Liver (tissue), 3 donors: ENCODE results near the gene SRXN1.

Experiments
- ATF3 ChIP-seq: IDR thresholded peaks from 2 replicates; pipeline ENCODE4 v1.6.1; 2016; ENCODE audit warnings: antibody characterized with exemption
- CTCF ChIP-seq: fragments of 150-350 bp; IDR thresholded peaks from 2 replicates; pipeline ENCODE4 v1.5.1; 2017; ENCODE audit warnings: improper control_type of control experiment, low read depth, low read length; ENCODE audit not compliant: missing input control
- FOXA1 ChIP-seq: IDR thresholded peaks from 2 replicates; pipeline ENCODE4 v1.6.1; 2016; ENCODE audit warnings: antibody characterized with exemption
- GABPA ChIP-seq, 2 donors: IDR thresholded peaks in 1 of 2; conservative IDR thresholded peaks in 1 of 2; 2 replicates each; pipeline ENCODE4 v1.6.1; 2016; ENCODE audit warnings: antibody characterized with exemption in 2 of 2, mild to moderate bottlenecking in 1 of 2, moderate library complexity in 1 of 2
- HNF4A ChIP-seq, 2 donors: conservative IDR thresholded peaks; 2 replicates each; pipeline ENCODE4 v1.6.1; 2016; ENCODE audit warnings: antibody characterized with exemption in 2 of 2, mild to moderate bottlenecking in 2 of 2
- JUND ChIP-seq, 2 donors: IDR thresholded peaks; 2 replicates each; pipeline ENCODE4 v1.6.1; 2016; ENCODE audit warnings: antibody characterized with exemption in 2 of 2
- MAX ChIP-seq: IDR thresholded peaks from 2 replicates; pipeline ENCODE4 v1.6.1; 2016; ENCODE audit warnings: antibody characterized with exemption
- RAD21 ChIP-seq, 2 donors: IDR thresholded peaks; 2 replicates each; pipeline ENCODE4 v1.6.1; 2016; ENCODE audit warnings: antibody characterized with exemption in 2 of 2, mild to moderate bottlenecking in 2 of 2
- REST ChIP-seq: IDR thresholded peaks from 2 replicates; pipeline ENCODE4 v1.6.1; 2016; ENCODE audit warnings: antibody characterized with exemption, mild to moderate bottlenecking
- SP1 ChIP-seq: IDR thresholded peaks from 2 replicates; pipeline ENCODE4 v1.6.1; 2018; ENCODE audit warnings: antibody characterized with exemption, mild to moderate bottlenecking
- TAF1 ChIP-seq: conservative IDR thresholded peaks from 2 replicates; pipeline ENCODE4 v1.6.1; 2016; ENCODE audit warnings: antibody characterized with exemption, mild to moderate bottlenecking
- YY1 ChIP-seq: IDR thresholded peaks from 2 replicates; pipeline ENCODE4 v1.6.1; 2016; ENCODE audit warnings: antibody characterized with exemption, mild to moderate bottlenecking
- donor health status: healthy.
- donor health status: healthy.

GRCh38 chr20:631101-631500 lies 21.9 kb downstream of the SRXN1 start:
- TF ChIP-seq REST (no peak), TAF1 (no peak), CTCF (no peak), JUND (IDR thresholded peaks at IDR 0.05) (no peak), MAX (no peak), GABPA (IDR thresholded peaks at IDR 0.05 in 1 of 2, conservative IDR thresholded peaks at IDR 0.05 in 1 of 2) (no peak), RAD21 (IDR thresholded peaks at IDR 0.05) (no peak), YY1 (no peak), HNF4A (conservative IDR thresholded peaks at IDR 0.05) (no peak), ATF3 (no peak), FOXA1 (no peak), SP1 (no peak)
